NOMO-1 treated with DMSO at 0.1 percent for 48 hours (cell line): ENCODE results near the gene RCAN1.
"Not testable (repeated sequence)": the region's sequence is repeated elsewhere in the genome, so short reads cannot be mapped to it uniquely, and the experiment has no call there.

Experiments used
- DNase-seq: peaks from one replicate; lab custom pipeline; 2025; ENCODE audit not compliant: unreplicated experiment; lab: John Stamatoyannopoulos, UW

Gene RCAN1

DNA sequence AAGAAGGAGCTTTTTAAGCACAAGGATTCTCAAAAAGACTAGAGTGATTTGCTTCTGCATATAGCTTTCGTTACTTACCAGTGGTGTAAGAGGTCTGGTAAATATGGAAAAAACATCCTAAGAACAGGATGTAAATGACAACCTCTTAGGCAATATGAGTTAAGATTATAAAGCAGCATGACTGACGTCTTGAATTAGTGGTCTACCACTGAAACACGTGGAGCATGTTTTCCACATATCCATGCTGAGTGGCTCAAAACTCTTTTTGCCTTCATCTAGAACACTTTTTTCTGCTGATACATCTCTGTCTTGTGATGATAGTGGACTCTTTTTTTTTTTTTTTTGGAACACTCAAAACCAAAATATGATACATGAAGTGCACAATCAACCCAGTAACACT, 44.6 kb downstream of the RCAN1 start:
- DNase-seq: peak; percentile 94

DNA sequence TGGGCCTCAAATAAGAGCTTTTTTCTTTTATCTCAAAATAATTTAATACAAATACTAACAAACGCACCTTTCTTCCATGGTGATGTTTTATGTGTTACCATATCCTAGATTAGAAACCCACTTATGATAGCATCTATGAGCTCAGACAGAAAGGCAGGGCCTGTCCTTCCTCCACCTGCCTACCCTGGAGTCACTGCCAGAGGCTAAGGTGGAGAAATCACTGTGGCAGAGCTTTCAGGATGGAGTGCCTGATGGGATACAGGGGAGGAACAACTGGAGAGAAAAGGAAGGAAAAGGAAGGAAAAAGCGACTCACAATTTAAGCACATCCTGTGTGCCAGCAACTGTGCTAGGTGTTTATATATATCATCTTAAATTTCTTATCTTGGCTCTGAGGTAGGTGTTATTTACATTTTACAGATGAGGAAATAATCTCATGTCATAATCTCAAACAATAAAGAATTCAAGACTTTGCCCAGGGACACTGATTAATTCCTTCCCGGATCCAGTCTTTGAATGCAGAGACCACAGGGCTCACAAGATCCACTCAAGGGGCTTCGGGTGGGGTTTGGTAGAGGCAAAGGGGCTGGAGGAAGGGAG, 45.4 kb downstream of the RCAN1 start:
- DNase-seq: no peak

DNA sequence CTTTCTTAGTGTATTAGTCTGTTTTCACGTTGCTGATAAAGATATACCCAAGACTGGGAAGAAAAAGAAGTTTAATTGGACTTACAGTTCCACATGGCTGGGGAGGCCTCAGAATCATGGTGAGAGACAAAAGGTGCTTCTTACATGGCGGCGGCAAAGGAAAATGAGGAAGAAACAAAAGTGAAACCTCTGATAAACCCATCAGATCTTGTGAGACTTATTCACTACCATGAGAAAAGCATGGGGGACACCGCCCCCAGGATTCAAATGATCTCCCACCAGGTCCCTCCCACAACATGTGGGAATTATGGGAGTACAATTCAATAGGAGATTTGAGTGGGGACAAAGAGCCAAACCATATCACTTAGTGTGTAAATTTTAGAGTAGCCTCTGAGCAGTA, 46.1 kb downstream of the RCAN1 start:
- DNase-seq: peak; percentile 2

DNA sequence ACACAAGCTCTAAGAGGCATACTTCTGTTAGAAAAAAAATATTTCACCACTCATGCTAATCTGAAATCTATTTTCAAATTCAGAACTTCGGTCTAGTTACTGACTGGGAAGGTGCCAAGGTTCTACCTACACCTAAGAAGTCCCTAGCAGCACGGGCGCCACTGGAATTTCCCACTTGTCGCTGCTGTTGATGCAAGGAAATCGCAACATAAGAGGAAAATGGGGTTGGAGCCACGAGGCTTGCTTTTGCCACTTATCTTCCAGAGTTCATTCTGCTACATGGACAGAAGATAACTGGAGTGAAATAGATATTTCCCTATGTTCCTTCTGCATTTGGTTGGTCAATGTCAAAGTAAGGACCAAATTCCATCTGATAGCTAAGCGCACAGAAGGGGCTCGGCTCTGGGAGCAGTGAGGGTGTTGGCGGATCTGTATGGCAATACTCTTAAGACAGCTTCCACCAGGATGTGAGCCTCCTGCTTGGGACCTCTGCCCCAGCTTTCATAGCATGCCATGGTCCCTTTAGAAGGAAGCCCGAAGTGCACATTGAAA, 47.2 kb downstream of the RCAN1 start:
- DNase-seq: no peak

DNA sequence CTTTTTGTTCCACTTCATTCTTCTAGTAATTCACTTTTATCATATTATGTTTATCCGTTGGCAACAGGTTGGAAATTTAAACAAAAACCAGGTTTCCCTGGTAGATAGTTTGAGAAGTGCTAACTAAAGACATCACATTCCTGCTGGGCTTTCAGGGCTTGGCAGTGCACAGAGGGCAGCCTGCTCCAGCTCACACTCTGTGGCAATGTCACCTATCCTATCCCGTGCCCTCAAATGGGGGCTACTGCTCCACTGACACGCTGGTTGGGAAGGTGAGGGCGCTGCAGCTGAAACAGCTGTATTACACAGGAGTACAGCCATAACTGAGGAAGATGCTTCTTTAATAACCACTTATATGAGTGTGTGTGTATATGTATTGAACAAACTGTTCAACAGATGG, 49.7 kb downstream of the RCAN1 start:
- no peak for DNase-seq

DNA sequence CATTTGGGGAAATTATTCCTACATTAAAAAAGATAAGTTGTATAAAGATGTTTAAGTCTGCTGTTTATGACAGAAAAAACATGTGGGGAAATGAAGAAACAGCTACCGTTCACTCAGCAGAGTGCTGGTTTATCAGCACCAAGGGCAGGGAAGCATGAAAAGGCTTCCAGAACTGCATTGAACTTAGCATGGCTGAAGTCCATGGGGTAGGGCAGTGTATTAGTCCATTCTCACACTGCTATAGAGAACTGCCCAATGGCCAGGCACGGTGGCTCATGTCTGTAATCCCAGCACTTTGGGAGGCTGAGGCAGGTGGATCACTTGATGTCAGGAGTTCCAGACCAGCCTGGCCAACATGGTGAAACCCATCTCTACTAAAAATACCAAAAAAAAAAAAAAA, 51.5 kb downstream of the RCAN1 start:
- DNase-seq: not testable (repeated sequence)

DNA sequence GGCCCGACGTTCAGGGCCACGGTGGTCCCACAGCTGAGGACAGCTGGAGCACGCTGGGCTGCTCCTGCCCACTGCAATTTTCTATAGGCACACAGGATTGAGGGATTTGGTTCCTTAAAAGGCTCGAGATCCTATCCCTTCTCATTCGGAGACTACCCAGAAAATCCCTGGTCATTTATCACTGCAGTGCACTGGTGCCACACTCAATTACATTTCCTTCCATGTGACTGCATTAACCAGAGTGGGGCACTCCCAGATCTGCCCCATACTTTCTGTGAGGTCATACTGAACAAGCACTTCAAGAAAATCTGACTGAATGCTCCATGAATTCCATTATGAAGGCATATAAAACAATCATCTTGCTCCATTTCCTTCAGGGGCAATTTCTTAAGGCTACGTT, 53.1 kb downstream of the RCAN1 start:
- DNase-seq: no peak

DNA sequence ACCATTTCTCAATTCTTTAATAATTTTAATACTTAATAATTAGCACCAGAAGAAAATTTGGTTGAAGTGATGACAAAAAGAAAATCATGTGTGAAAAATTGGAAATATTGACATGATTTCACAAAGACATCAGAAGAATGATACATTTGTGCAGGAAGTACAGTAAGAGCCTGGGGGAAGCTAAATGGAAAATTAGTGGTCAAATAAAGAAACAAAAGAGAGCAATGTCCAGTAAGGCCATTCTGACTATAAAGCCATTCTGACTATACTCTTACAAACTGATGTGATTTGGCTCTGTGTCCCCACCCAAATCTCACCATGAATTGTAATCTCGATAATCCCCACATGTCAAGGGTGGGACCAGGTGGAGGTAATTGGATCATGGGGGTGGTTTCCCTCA, 54.3 kb downstream of the RCAN1 start:
- no peak for DNase-seq

DNA sequence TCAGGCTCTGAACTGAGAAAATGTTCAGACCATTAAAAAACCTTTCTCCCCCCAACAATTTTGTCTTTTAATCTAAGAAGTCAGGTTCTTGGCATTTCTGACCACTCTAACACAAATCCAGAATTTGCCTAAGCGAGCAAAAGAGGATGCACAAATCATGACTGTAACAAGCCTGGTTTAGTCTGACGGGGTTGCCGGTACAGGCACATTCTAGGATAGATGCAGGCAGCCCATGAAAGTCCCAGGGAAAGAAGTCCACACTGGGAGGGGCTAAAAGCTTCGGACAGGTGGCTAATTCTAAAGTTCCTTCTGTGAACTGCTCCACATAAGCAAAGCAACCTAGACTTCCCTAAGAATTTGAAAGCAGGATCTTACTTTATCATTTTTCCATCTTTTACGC, 54.9 kb downstream of the RCAN1 start:
- no peak for DNase-seq

DNA sequence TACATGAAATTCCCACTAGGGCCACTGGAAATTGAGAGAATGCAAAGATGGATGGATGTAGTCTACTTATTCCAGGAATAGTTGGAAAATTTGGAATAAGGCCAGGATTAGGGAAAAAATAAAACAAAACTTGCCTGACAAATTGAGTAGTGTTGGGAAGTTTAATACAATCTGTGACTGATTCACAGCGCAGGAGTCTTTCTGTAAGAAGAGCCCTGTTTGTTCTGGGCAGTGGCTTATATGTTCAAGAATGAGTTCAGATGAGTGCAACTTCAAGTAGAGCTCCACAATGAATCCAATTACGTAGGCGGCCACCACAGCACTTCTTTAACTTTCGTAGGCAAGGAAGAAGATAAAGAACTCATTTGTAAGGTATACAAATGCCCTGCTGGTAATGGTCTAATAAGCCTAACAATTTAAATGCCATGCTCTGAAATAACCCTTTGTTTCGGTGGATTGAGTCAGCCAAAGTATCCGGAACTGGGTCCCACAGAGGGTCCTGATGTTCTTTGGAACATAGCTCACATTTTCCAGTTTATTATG, 55.8 kb downstream of the RCAN1 start:
- DNase-seq: no peak

DNA sequence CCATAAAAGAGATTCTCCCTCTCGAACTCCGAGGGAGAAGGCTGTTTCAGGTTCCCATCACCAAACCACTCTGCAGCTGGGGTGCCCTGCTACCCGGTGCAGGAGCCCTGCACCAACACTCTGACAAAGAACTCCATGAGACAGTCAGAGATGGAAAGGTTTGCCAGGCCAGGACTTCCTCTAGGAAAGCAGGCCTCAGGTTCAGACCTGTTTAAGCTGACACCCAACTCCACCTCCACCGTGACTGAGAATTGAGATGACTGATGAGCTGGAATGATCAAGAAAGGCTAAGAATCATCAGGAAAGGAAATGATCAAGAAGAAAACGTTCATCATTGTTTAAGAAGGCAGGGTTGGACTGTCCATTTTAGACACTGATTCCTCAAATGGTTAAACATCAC, 56.7 kb downstream of the RCAN1 start:
- no peak for DNase-seq

DNA sequence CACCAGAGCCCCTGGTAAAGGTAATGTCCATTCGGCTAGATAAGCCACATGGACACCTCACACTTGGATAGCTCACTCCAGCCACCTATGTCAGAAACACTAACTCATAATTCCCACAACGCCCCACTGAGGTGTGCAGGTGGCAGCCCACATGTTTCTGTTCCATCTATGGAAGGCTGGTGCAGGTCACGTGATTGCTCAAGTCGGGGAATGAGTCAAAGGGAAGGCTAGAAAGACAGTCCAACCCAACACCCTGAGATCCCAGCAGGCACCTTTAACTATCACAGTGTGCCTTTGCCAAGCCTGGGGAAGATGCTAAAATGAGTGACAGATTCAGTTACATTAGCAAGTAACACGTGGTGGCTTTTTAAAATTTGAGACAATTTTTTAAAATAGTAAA, 57.7 kb downstream of the RCAN1 start:
- no peak for DNase-seq

DNA sequence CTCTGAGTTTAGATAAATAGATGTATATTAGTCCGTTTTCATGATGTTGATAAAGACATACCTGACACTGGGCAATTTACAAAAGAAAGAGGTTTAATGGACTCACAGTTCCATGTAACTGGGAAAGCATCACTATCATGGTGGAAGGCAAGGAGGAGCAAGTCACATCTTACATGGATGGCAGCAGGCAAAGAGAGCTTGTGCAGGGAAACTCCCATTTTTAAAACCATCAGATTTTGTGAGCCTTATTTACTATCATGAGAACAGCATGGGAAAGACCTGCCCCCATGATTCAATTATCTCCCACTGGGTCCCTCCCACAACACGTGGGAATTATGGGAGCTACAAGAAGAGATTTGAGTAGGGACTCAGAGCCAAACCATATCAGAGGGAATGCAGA, 60.2 kb downstream of the RCAN1 start:
- DNase-seq: not testable (repeated sequence)

DNA sequence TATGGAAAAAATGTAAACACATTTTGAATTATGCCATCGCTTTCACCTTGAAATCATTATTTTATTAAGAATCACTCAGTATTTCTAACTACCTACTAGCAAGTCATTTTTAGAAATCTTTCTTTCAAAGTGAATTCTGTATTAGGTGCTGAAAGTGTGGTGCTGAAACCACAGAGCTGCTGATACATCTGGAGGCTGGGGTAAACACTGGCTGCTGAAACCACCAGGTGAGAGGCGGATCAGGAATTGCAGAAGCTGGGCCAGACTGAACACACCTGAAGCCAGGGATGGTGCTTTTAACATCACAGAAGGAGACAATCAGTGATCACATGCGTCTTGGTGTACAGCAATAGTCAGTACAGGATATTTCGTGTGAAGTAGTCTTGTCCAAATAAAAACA, 60.7 kb downstream of the RCAN1 start:
- DNase-seq: no peak

DNA sequence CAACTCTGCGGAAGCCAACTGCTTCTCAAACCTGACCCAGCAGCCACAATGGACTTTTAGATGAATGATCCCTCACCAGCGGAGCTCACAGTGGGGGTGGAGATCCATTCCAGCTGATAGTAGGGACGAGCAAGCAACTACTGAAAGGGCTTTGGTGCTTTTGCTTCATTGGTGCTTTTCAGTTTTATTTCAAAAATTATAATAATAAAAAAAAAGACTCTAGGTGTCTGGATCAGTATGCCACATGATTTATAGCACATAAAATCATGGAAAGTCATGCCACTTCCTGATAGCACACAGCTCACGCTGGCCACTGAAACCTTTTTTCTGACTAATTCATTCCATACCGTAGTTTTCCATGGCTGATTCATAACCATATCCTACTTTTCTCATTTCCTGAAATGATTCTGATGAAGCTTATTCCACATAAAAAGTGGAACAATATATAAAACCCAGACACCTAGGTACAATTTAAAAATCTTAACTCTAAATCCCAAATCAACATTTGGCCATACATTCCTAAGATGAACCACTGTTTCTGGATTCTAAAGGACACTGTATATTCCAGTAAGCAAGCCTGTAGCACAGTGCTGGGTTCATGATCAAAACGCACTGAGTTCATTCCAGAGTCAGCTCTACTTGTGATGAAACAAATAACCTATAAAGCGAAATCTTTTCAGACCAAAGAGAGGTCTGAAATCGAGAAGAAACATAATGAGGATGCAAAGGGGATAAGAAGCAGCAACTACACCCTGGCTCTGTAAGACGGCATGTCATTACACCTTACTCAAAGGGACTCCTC, 61.6 kb downstream of the RCAN1 start:
- DNase-seq: no peak

DNA sequence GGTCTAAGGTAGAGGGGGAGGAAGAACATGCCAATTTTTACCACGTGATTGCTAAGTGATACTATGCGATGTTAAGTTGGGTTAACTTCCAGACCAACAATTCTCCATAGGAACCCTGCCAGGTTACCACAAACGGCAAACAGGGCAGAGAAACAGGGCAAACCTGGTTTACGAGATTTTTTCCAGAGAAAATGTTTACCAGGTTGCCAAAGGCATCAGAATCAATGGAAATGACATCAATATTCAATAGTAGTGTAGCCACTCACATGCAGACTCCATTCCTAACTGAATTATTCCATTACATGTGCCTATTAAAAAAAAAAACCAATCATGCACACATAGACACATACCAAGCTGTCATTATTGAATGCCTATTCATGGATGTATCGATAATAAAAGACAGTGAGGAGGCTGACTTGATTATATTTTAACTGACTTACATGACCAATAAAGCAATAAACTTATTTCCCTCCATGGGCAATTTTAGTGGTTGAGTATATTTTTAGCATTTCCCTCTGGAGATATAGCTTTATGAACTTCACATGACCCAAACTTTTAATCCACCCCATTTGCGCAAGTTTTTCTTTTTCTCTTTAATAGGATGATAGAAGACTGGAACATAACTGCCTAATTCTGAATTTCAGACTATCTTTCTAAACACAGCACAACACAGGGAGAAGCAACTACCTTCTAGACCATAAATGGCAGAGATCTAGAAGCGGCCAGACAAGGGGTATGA, 62.4 kb downstream of the RCAN1 start:
- DNase-seq: no peak

DNA sequence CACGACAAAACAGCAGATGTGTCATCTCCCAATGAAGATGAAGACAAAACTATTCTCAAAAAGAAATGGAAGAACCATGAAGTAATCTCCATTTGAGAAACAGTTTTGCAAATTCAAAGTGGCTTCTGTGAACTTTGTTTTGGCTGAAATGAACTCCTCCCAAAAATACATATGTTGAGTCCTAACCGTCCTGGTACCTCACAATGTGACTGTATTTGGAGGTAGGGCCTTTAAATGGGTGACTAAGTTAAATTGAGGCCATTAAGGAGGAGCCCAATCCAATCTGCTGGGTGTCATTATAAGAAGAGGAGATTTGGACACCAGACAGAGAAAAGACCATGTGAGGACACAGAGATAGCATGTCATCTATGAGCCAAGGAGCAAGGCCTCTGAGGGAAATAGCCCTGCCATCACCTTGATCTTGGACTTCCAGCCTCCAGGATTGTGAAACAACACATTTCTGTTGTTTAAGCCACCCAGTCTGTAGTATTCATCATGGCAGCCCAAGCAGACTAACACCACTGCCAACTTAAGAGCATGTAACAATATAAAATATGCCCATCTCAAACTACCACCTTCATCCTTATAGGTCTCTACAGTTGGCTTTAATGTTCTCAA, 64.6 kb downstream of the RCAN1 start:
- no peak for DNase-seq

DNA sequence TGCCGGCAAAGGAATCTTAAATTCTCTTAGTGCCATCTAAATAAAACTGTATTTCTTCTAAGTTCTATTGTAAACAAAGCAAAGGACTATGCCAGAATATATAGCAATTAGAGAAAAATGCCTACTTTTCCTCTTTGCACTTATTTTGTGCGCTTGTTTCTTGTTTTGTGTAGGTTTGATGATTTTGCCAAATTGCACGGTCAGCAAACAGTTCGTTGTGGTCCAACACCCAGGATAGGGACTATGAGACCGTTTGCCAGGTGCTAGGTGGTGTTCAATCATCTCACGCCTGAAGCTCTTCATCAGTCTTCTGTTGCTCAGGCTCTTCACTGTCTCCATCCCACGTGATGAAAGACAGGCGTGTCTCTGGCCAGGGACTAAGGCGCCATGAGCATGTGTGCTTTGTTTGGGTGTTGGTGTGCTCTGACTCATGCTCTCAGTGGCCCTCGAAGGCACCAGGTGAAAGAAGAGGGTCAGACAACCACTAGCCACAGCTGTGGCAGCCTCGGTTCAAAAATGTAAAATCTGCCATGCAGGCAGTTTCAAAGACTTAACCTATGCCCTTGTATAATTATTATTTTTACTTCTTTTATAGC, 66.0 kb downstream of the RCAN1 start:
- DNase-seq: no peak

DNA sequence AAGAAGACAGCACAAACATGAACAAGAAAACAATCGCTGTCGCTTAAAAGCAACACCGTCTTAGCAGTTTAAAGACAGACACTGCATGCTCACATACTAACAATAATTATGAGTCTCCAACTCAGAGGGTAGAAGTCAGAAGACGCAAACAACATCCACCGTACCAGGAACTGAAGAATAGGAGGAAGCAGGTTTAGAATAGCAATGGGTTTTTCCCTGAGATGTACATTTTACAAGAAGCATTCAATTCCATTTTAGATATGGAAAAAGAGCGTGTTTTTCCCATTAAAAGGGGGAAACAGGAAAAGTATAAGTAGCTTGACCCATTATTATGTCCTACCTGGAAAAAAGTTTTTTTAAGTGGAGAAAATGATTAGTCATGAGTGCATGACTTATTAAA, 68.4 kb downstream of the RCAN1 start:
- DNase-seq: peak; percentile 36

DNA sequence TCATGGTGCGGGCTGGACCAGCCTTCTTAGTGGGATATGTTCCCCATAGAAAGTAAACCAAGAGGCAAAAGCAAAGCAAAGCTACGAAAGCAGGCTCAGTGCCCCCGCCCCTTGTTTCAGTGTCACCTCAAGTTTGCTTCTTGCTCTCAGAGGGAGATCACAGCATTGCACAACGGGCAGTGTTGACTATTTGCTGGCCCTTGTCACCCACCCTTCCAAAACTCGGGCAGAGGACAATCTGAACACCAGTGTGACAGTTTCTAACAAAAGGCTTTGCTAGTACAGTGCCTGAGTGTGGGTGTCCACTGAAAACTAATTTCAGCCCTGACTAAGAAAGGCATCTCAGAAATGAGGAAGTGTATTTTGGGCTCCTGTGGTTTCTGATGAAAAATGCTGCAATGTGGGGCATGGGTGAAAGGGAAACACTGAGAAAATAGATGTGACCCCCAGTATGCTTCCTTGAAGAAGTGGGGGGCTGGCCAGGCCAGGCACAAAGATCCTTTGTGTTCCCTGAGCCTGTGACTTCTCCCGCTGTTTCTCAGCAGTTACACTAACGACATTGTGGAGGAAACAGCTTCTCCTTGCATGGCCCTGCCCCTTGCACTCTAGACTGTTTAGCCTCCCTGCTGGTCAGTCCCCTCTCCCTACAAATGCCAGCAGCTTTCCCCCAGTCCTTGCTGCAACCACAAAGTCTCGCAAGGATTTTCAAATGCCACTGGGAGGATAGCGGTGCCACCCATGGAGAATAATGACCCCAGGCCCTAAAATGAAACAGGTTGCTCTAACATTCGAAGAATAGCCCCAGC, 69.6 kb downstream of the RCAN1 start:
- peak; percentile 89 for DNase-seq
